Stimulated activated CD8-positive, alpha-beta memory T cell treated with anti-CD3 and anti-CD28 coated beads, Interleukin-15, amount 100 ng/mL, for 48 hours (primary cell): ENCODE measurements around the gene HCLS1.
"Not testable (repeated sequence)": the region's sequence is repeated elsewhere in the genome, so short reads cannot be mapped to it uniquely, and the experiment has no call there.

ENCODE experiments used
- DNase-seq, 2 donors: peaks; one replicate each; pipeline ENCODE4 v3.0.0-alpha.2; 2020; ENCODE audit warnings: low read depth in 2 of 2

The HCLS1 gene

GRCh38 chr3:121660356-121661171 is at the start of gene HCLS1:
Gene HCLS1, minus strand, starts transcription at chr3:121660903. Its CDS starts 2,556 bp downstream, at chr3:121658347.
- peak; percentile 50 to 55 for DNase-seq

- no peak for DNase-seq
Measured at GRCh38 chr3:121710347-121710746, 49.6 kb upstream of the HCLS1 start.

- no peak for DNase-seq
Measured at GRCh38 chr3:121707531-121708273, 47.0 kb upstream of the HCLS1 start.

- DNase-seq = no peak
Measured at GRCh38 chr3:121705541-121705940, 44.8 kb upstream of the HCLS1 start.

GRCh38 chr3:121703973-121704372 is 43.3 kb upstream of the HCLS1 start:
- no peak for DNase-seq

- DNase-seq = no peak
Measured at GRCh38 chr3:121698901-121699300, 38.2 kb upstream of the HCLS1 start.

- DNase-seq = no peak
Measured at GRCh38 chr3:121698476-121698875, 37.8 kb upstream of the HCLS1 start.

- no peak for DNase-seq
Measured at GRCh38 chr3:121696186-121696585, 35.5 kb upstream of the HCLS1 start.

GRCh38 chr3:121692010-121692699 is 31.5 kb upstream of the HCLS1 start:
- no peak for DNase-seq

- no peak for DNase-seq
Measured at GRCh38 chr3:121690777-121691405, 30.2 kb upstream of the HCLS1 start.

GRCh38 chr3:121688747-121689146 is 28.0 kb upstream of the HCLS1 start:
- DNase-seq = not testable (repeated sequence)

- DNase-seq = no peak
Measured at GRCh38 chr3:121681792-121682191, 21.1 kb upstream of the HCLS1 start.

- DNase-seq = no peak
Measured at GRCh38 chr3:121677141-121677540, 16.4 kb upstream of the HCLS1 start.

GRCh38 chr3:121670676-121671075 is 10.0 kb upstream of the HCLS1 start:
- DNase-seq = no peak

GRCh38 chr3:121667333-121667732 is 6.6 kb upstream of the HCLS1 start:
- no peak for DNase-seq

- DNase-seq = no peak
Measured at GRCh38 chr3:121665488-121665887, 4.8 kb upstream of the HCLS1 start.

GRCh38 chr3:121663171-121663847 is 2.6 kb upstream of the HCLS1 start:
- no peak for DNase-seq

GRCh38 chr3:121662742-121663141 is 2.0 kb upstream of the HCLS1 start:
- no peak for DNase-seq

GRCh38 chr3:121661376-121661775 is 673 bp upstream of the HCLS1 start:
- no peak for DNase-seq

- no peak for DNase-seq
Measured at GRCh38 chr3:121659586-121659985, 1.1 kb downstream of the HCLS1 start.

- no peak for DNase-seq
Measured at GRCh38 chr3:121658716-121659435, 1.8 kb downstream of the HCLS1 start.
